ENCODE measurements around the gene AURKAIP1. TPM values are rescaled to one million over a fixed set of nuclear protein-coding genes. Genes with fewer than 3 reads are reported as not detected.

The AURKAIP1 gene
- total RNA-seq: 10 to 100 TPM; 60.4 to 72.7 TPM
- 100 to 1,000 TPM; 159 to 179 TPM for polyA plus RNA-seq

- peaks cover 46% of the 10 kb centered on the region for H3K4me1 ChIP-seq (ENCODE audit: insufficient read depth, low read length)
- intact Hi-C loops (cut with micrococcal nuclease): loop anchor here (1.0 to 2.0 kb wide), 6 partner anchors 24 to 259 kb away; partner anchors contain the start of genes C1orf159, CCNL2, CPTP and INTS11
Observed at GRCh38 chr1:1374929-1375662, at the start of gene AURKAIP1. Gene AURKAIP1 (minus strand): TSS chr1:1375207. CDS start chr1:1374756, 451 bp downstream.

DNA sequence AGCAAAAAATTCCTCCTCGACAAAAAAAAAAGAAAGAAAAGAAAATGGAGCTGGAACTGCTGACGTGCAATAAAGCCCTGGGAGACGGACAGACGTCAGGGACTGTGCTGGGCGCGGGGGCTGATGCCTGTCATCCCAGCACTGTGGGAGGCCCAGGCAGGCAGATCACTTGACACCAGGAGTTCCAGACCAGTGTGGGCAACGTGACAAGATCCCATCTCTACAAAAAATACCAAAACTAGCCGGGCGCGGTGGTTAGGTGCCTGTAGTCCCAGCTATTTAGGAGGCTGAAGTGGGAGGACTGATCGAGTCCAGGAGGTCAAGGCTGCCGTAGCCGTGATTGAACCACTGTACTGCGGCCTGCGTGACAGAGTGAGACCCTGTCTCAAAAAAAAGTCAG is 49.7 kb upstream of the AURKAIP1 start:
- intact Hi-C loops (cut with micrococcal nuclease): no loop called here
- ChIA-PET CTCF (ENCODE audit: partially characterized antibody) (no interaction called here), POLR2A (ENCODE audit: partially characterized antibody) (no interaction called here)
- no peaks in the 10 kb centered on the region for H3K9me3 Mint-ChIP-seq
- H3K27me3 ChIP-seq (ENCODE audit: insufficient read depth, low read length): no peaks in the 10 kb centered on the region
- H3K4me1 Mint-ChIP-seq: peaks cover 0 to 5% (median 2%) of the 10 kb centered on the region in 4 donors
- H3K36me3 ChIP-seq (ENCODE audit: insufficient read depth, low read length): no peaks in the 10 kb centered on the region
- no peaks in the 10 kb centered on the region for H3K36me3 Mint-ChIP-seq
- H3K9me3 ChIP-seq (ENCODE audit: control insufficient read depth in 1 of 2, low read length in 2 of 2): no peaks in the 10 kb centered on the region
- H3K4me1 ChIP-seq (ENCODE audit: insufficient read depth, low read length): no peaks in the 10 kb centered on the region
- peaks cover 17 to 22% of the 10 kb centered on the region in 2 donors for H3K27me3 Mint-ChIP-seq
- no peak overlapping the region for H3K4me3 ChIP-seq (ENCODE audit: low read length in 2 of 2)
- no peak overlapping the region for H3K27ac Mint-ChIP-seq
- H3K27ac ChIP-seq (ENCODE audit: low read depth, low read length): no peak overlapping the region
- peak overlapping the region in 1 of 8 donors; percentile 17 for H3K4me3 Mint-ChIP-seq
- no peak for DNase-seq

More at GRCh38 chr1:1374929-1375662, at the start of gene AURKAIP1:
- Mint-ChIP-seq H3K27me3 (no peaks in the 10 kb centered on the region), H3K4me3 (peak within 1 kb of the TSS; percentile 86 to 96 (median 92)), H3K27ac (peak within 1 kb of the TSS in 6 of 7 donors; percentile 93 to 99 (median 98)), H3K4me1 (peaks cover 6 to 44% (median 26%) of the 10 kb centered on the region in 4 donors), H3K9me3 (no peaks in the 10 kb centered on the region), H3K36me3 (peaks cover 0 to 16% of the 10 kb centered on the region in 2 donors)
- peak; percentile 95 to 98 (median 97) for DNase-seq
- CTCF ChIA-PET (ENCODE audit: partially characterized antibody): interaction anchor here (1.1 to 1.6 kb wide), 5 partner anchors 24 to 239 kb away, joined by 3 to 6 read pairs (median 5); partner anchors contain the start of gene CCNL2
- Histone ChIP-seq H3K27me3 (ENCODE audit: insufficient read depth, low read length) (no peaks in the 10 kb centered on the region), H3K36me3 (ENCODE audit: insufficient read depth, low read length) (no peaks in the 10 kb centered on the region), H3K4me3 (ENCODE audit: low read length in 2 of 2) (peak within 1 kb of the TSS; percentile 42 to 73), H3K9me3 (ENCODE audit: control insufficient read depth in 1 of 2, low read length in 2 of 2) (no peaks in the 10 kb centered on the region), H3K27ac (ENCODE audit: low read depth, low read length) (peak within 1 kb of the TSS; percentile 88)
- POLR2A ChIA-PET (ENCODE audit: partially characterized antibody): interaction anchor here (0.6 to 10.2 kb wide), 26 partner anchors 10 to 880 kb away, joined by 3 to 149 read pairs (median 4); partner anchors contain the start of genes B3GALT6, C1orf159, CCNL2 and ISG15

- H3K4me3 ChIP-seq (ENCODE audit: low read length in 2 of 2): no peak overlapping the region
- H3K27me3 ChIP-seq (ENCODE audit: insufficient read depth, low read length): no peaks in the 10 kb centered on the region
- intact Hi-C loops (cut with micrococcal nuclease): no loop called here
- H3K36me3 ChIP-seq (ENCODE audit: insufficient read depth, low read length): no peaks in the 10 kb centered on the region
- no peak overlapping the region for H3K27ac ChIP-seq (ENCODE audit: low read depth, low read length)
- POLR2A ChIA-PET (ENCODE audit: partially characterized antibody): no interaction called here
- H3K36me3 Mint-ChIP-seq: no peaks in the 10 kb centered on the region
- H3K27ac Mint-ChIP-seq: no peak overlapping the region
- CTCF ChIA-PET (ENCODE audit: partially characterized antibody): no interaction called here
- DNase-seq: no peak
- no peak overlapping the region for H3K4me3 Mint-ChIP-seq
- H3K9me3 Mint-ChIP-seq: no peaks in the 10 kb centered on the region
- H3K9me3 ChIP-seq (ENCODE audit: control insufficient read depth in 1 of 2, low read length in 2 of 2): no peaks in the 10 kb centered on the region
- H3K27me3 Mint-ChIP-seq: peaks cover 15 to 19% of the 10 kb centered on the region in 2 donors
- H3K4me1 ChIP-seq (ENCODE audit: insufficient read depth, low read length): no peaks in the 10 kb centered on the region
- peaks cover 0 to 6% (median 0%) of the 10 kb centered on the region in 4 donors for H3K4me1 Mint-ChIP-seq
Observed at GRCh38 chr1:1423245-1423597, 48.2 kb upstream of the AURKAIP1 start.

GRCh38 chr1:1422465-1423244 is 47.6 kb upstream of the AURKAIP1 start:
- H3K27ac ChIP-seq (ENCODE audit: low read depth, low read length): no peak overlapping the region
- DNase-seq: peak in 1 of 5 donors; percentile 26
- H3K36me3 ChIP-seq (ENCODE audit: insufficient read depth, low read length): no peaks in the 10 kb centered on the region
- no peaks in the 10 kb centered on the region for H3K9me3 Mint-ChIP-seq
- POLR2A ChIA-PET (ENCODE audit: partially characterized antibody): no interaction called here
- no peaks in the 10 kb centered on the region for H3K36me3 Mint-ChIP-seq
- no peaks in the 10 kb centered on the region for H3K4me1 ChIP-seq (ENCODE audit: insufficient read depth, low read length)
- no peak overlapping the region for H3K27ac Mint-ChIP-seq
- CTCF ChIA-PET (ENCODE audit: partially characterized antibody): no interaction called here
- no peak overlapping the region for H3K4me3 ChIP-seq (ENCODE audit: low read length in 2 of 2)
- intact Hi-C loops (cut with micrococcal nuclease): no loop called here
- no peaks in the 10 kb centered on the region for H3K27me3 ChIP-seq (ENCODE audit: insufficient read depth, low read length)
- peak overlapping the region in 1 of 8 donors; percentile 6 for H3K4me3 Mint-ChIP-seq
- H3K4me1 Mint-ChIP-seq: peaks cover 0 to 8% (median under 1%) of the 10 kb centered on the region in 4 donors
- peaks cover 16 to 19% of the 10 kb centered on the region in 2 donors for H3K27me3 Mint-ChIP-seq
- no peaks in the 10 kb centered on the region for H3K9me3 ChIP-seq (ENCODE audit: control insufficient read depth in 1 of 2, low read length in 2 of 2)

DNA sequence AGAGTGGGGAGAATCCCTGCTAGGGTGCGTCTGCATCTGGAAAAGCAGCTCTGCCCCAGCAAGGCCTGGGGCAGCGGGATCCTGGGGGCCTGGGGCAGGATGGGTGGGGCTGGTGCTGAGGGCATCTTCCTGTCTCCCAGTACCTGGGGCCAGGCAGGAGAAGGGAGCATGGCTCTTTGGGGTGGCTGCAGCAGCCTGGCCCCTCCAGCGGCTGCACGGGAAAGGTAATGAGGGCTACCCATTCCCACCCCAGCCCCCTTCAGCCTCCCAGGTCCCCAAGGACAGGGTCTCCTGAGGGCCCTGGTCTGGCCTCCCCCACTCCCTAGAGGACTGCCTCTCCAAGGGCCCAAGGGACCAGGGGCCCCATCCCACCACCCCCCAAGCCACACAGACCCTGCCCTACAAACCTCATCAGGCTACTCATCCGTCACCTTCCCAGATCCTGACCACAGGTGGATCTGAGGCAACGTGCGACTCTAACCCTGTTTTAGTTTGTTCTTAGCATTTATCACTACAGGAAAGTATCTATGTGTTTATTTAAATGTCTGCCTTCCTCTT is 47.0 kb upstream of the AURKAIP1 start:
- H3K4me1 ChIP-seq (ENCODE audit: insufficient read depth, low read length): no peaks in the 10 kb centered on the region
- H3K27me3 ChIP-seq (ENCODE audit: insufficient read depth, low read length): no peaks in the 10 kb centered on the region
- Mint-ChIP-seq H3K9me3 (no peaks in the 10 kb centered on the region), H3K27ac (no peak overlapping the region), H3K4me1 (peaks cover 0 to 8% (median under 1%) of the 10 kb centered on the region in 4 donors), H3K36me3 (no peaks in the 10 kb centered on the region), H3K27me3 (peaks cover 16 to 19% of the 10 kb centered on the region in 2 donors), H3K4me3 (no peak overlapping the region)
- H3K4me3 ChIP-seq (ENCODE audit: low read length in 2 of 2): no peak overlapping the region
- peak in 1 of 5 donors; percentile 14 for DNase-seq
- CTCF ChIA-PET (ENCODE audit: partially characterized antibody): no interaction called here
- POLR2A ChIA-PET (ENCODE audit: partially characterized antibody): no interaction called here
- H3K27ac ChIP-seq (ENCODE audit: low read depth, low read length): no peak overlapping the region
- no peaks in the 10 kb centered on the region for H3K9me3 ChIP-seq (ENCODE audit: control insufficient read depth in 1 of 2, low read length in 2 of 2)
- H3K36me3 ChIP-seq (ENCODE audit: insufficient read depth, low read length): no peaks in the 10 kb centered on the region
- intact Hi-C loops (cut with micrococcal nuclease): no loop called here

DNA sequence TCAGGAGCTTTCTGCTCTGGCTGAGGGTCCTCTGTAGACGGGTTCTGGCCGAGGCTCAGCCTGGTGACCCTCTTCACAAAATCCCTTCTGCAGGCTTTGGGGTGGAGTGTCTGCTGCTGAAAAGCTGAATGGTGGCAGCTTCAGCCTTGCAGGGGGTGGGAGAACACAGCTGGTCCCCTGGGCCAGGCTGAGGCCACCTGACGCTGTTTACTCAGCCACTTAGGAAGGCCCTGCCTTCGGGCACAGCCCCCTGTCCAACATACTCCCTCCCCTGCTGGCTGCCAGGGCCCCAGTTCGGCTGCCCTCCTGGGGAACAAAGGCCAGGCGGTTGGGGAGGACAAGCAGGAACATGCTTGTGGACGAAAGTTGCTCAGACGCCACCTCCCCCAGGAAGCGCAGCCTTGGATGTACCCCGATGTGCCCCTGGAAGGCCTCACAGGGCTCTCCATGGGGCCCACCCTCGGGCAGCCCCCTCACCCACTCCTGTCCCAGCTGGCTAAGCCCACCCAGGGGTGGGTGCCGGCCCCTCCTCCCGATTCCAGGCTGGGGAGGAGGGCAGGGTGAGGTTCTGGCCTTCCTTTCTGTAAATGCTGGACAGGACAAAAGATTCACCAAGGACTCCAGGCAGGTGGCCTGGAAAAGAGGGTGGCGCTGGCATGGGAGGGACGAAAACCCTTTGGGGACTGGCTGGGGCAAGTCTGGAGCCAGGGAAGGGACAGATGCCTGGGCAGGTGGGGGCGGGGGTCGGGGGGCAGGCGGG is 46.3 kb upstream of the AURKAIP1 start, which contains the start of gene ANKRD65:
ANKRD65 (minus strand) TSS at position 130 of the 760 bp plus-strand sequence. CDS start 271 bp downstream, outside the sequence.
- DNase-seq: peak in 1 of 5 donors; percentile 3
- intact Hi-C loops (cut with micrococcal nuclease): no loop called here
- no peaks in the 10 kb centered on the region for H3K4me1 ChIP-seq (ENCODE audit: insufficient read depth, low read length)
- CTCF ChIA-PET (ENCODE audit: partially characterized antibody): no interaction called here
- no peak within 1 kb of the TSS for H3K4me3 Mint-ChIP-seq
- H3K36me3 Mint-ChIP-seq: no peaks in the 10 kb centered on the region
- H3K9me3 ChIP-seq (ENCODE audit: control insufficient read depth in 1 of 2, low read length in 2 of 2): no peaks in the 10 kb centered on the region
- POLR2A ChIA-PET (ENCODE audit: partially characterized antibody): no interaction called here
- H3K27me3 ChIP-seq (ENCODE audit: insufficient read depth, low read length): no peaks in the 10 kb centered on the region
- H3K4me3 ChIP-seq (ENCODE audit: low read length in 2 of 2): no peak within 1 kb of the TSS
- H3K27ac ChIP-seq (ENCODE audit: low read depth, low read length): no peak within 1 kb of the TSS
- H3K36me3 ChIP-seq (ENCODE audit: insufficient read depth, low read length): no peaks in the 10 kb centered on the region
- H3K27me3 Mint-ChIP-seq: peaks cover 14 to 19% of the 10 kb centered on the region in 2 donors
- no peaks in the 10 kb centered on the region for H3K9me3 Mint-ChIP-seq
- H3K4me1 Mint-ChIP-seq: peaks cover 0 to 8% (median under 1%) of the 10 kb centered on the region in 4 donors
- no peak within 1 kb of the TSS for H3K27ac Mint-ChIP-seq

Data from CD4-positive, alpha-beta memory T cell (primary cell).